CD4-positive, alpha-beta T cell treated with Interferon alpha-2 for 1 hour (primary cell): Measurements from ENCODE around the gene ZSCAN26.
"Not testable (repeated sequence)": the region's sequence is repeated elsewhere in the genome, so short reads cannot be mapped to it uniquely, and the experiment has no call there.

ENCODE experiments used
- DNase-seq, 2 donors: peaks; one replicate each; pipeline ENCODE4 v3.0.0-alpha.2; 2020 to 2022

Gene ZSCAN26

GRCh38 chr6:28257042-28257441, 9.9 kb upstream of the ZSCAN26 start:
- DNase-seq = no peak

- peak; percentile 60 to 78 for DNase-seq
These were observed 7.8 kb upstream of the ZSCAN26 start, which contains the start of gene NKAPL for GRCh38 chr6:28258877-28259777. Gene NKAPL, plus strand, starts transcription at chr6:28259297. Its CDS starts 75 bp downstream, at chr6:28259372.

GRCh38 chr6:28263922-28264321, 3.0 kb upstream of the ZSCAN26 start:
- no peak for DNase-seq

GRCh38 chr6:28264834-28265401, 2.0 kb upstream of the ZSCAN26 start:
- DNase-seq = no peak

- no peak for DNase-seq
These were observed 381 bp upstream of the ZSCAN26 start for GRCh38 chr6:28266563-28266961.

GRCh38 chr6:28267695-28268059, 734 bp downstream of the ZSCAN26 start:
- no peak for DNase-seq

GRCh38 chr6:28269492-28269891, 2.5 kb downstream of the ZSCAN26 start:
- DNase-seq = no peak

GRCh38 chr6:28274888-28275287, 7.9 kb downstream of the ZSCAN26 start:
- DNase-seq = no peak

GRCh38 chr6:28277746-28278145, 10.8 kb downstream of the ZSCAN26 start:
- no peak for DNase-seq

GRCh38 chr6:28280595-28281287, 13.8 kb downstream of the ZSCAN26 start:
- DNase-seq = no peak

- peak; percentile 32 to 49 for DNase-seq
These were observed 14.5 kb downstream of the ZSCAN26 start, which contains the start of gene PGBD1 for GRCh38 chr6:28281288-28282064. Gene PGBD1, plus strand, starts transcription at chr6:28281572. Its CDS starts 2,242 bp downstream, at chr6:28283814.

- no peak for DNase-seq
These were observed 16.0 kb downstream of the ZSCAN26 start for GRCh38 chr6:28282926-28283325.

- no peak for DNase-seq
These were observed 24.6 kb downstream of the ZSCAN26 start for GRCh38 chr6:28291573-28291972.

- no peak for DNase-seq
These were observed 28.4 kb downstream of the ZSCAN26 start for GRCh38 chr6:28295326-28295725.

- no peak for DNase-seq
These were observed 29.6 kb downstream of the ZSCAN26 start for GRCh38 chr6:28296520-28297060.

GRCh38 chr6:28303570-28303969, 36.6 kb downstream of the ZSCAN26 start:
- peak in 1 of 2 donors; percentile 42 for DNase-seq

- DNase-seq = not testable (repeated sequence)
These were observed 39.4 kb downstream of the ZSCAN26 start for GRCh38 chr6:28306363-28306762.

- DNase-seq = no peak
These were observed 44.3 kb downstream of the ZSCAN26 start for GRCh38 chr6:28311139-28311823.

- no peak for DNase-seq
These were observed 46.0 kb downstream of the ZSCAN26 start for GRCh38 chr6:28312939-28313338.

GRCh38 chr6:28315628-28316027, 48.7 kb downstream of the ZSCAN26 start:
- no peak for DNase-seq

- not testable (repeated sequence) for DNase-seq
These were observed 50.9 kb downstream of the ZSCAN26 start for GRCh38 chr6:28317866-28318265.

GRCh38 chr6:28322661-28323060, 55.7 kb downstream of the ZSCAN26 start:
- DNase-seq = no peak
